Renal cortical epithelial cell (primary cell): ENCODE data around the gene FGF13. TPM values are rescaled to one million over a fixed set of nuclear protein-coding genes. Genes with fewer than 3 reads are reported as not detected.

Source experiments
- DNase-seq: peaks from one replicate; pipeline ENCODE4 v3.0.0-alpha.2; 2011; ENCODE audit warnings: low read depth
- total RNA-seq: library from RNA; depleted of rRNA; stranded (reverse); fragments of >200 nt; gene quantifications from 2 replicates; pipeline ENCODE4 v1.2.3, GENCODE V29; 2014

Gene FGF13
- total RNA-seq = 0.52 and 0.89 TPM in 2 replicates

- DNase-seq = no peak
These were observed at the start of gene FGF13 for GRCh38 chrX:138711399-138712347. Gene FGF13, minus strand, starts transcription at chrX:138711717. Its CDS starts 714 bp downstream, at chrX:138711003.

GRCh38 chrX:138759217-138759943, 47.9 kb upstream of the FGF13 start:
- DNase-seq = no peak

- DNase-seq = peak; percentile 59
These were observed 44.7 kb upstream of the FGF13 start for GRCh38 chrX:138756234-138756633.

- peak; percentile 19 for DNase-seq
These were observed 43.3 kb upstream of the FGF13 start for GRCh38 chrX:138754861-138755260.

- DNase-seq = peak; percentile 14
These were observed 37.0 kb upstream of the FGF13 start for GRCh38 chrX:138748480-138748879.

GRCh38 chrX:138745196-138745595, 33.7 kb upstream of the FGF13 start:
- DNase-seq = peak; percentile 44

GRCh38 chrX:138742217-138742616, 30.7 kb upstream of the FGF13 start:
- no peak for DNase-seq

GRCh38 chrX:138740341-138740740, 28.8 kb upstream of the FGF13 start:
- no peak for DNase-seq

GRCh38 chrX:138723301-138723700, 11.8 kb upstream of the FGF13 start:
- peak; percentile 6 for DNase-seq

GRCh38 chrX:138719396-138719795, 7.9 kb upstream of the FGF13 start:
- DNase-seq = no peak

- DNase-seq = no peak
These were observed 7.4 kb upstream of the FGF13 start for GRCh38 chrX:138718941-138719340.

GRCh38 chrX:138710866-138711341, 613 bp downstream of the FGF13 start:
- no peak for DNase-seq

GRCh38 chrX:138709886-138710791, 1.4 kb downstream of the FGF13 start:
- DNase-seq = no peak

GRCh38 chrX:138708268-138708667, 3.2 kb downstream of the FGF13 start:
- DNase-seq = no peak

- DNase-seq = no peak
These were observed 6.9 kb downstream of the FGF13 start for GRCh38 chrX:138704596-138704995.

GRCh38 chrX:138704101-138704500, 7.4 kb downstream of the FGF13 start:
- DNase-seq = no peak

GRCh38 chrX:138692591-138692990, 18.9 kb downstream of the FGF13 start:
- DNase-seq = no peak

GRCh38 chrX:138691186-138691585, 20.3 kb downstream of the FGF13 start:
- no peak for DNase-seq

GRCh38 chrX:138690591-138690990, 20.9 kb downstream of the FGF13 start:
- no peak for DNase-seq

GRCh38 chrX:138683600-138683999, 27.9 kb downstream of the FGF13 start:
- DNase-seq = no peak

- DNase-seq = no peak
These were observed 41.8 kb downstream of the FGF13 start for GRCh38 chrX:138669693-138670092.

- DNase-seq = no peak
These were observed 47.1 kb downstream of the FGF13 start for GRCh38 chrX:138664466-138664865.
